ENCODE measurements around the gene TTPAL. TPM values are rescaled to one million over a fixed set of nuclear protein-coding genes. Genes with fewer than 3 reads are reported as not detected.

TTPAL gene
- total RNA-seq, 1 donor from 2014 or later: 20.8 TPM

- Mint-ChIP-seq H3K4me1 (ENCODE audit: unreplicated experiment) (peaks cover 6% of the 10 kb centered on the region), H3K9me3 (ENCODE audit: unreplicated experiment) (no peaks in the 10 kb centered on the region), H3K27ac (ENCODE audit: unreplicated experiment) (no peak overlapping the region), H3K27me3 (ENCODE audit: unreplicated experiment) (no peaks in the 10 kb centered on the region), H3K36me3 (ENCODE audit: unreplicated experiment) (no peaks in the 10 kb centered on the region), H3K4me3 (ENCODE audit: unreplicated experiment) (no peak overlapping the region)
- no peak for DNase-seq (ENCODE audit: extremely low spot score, unreplicated experiment)
- TF ChIP-seq, protein P1, sequence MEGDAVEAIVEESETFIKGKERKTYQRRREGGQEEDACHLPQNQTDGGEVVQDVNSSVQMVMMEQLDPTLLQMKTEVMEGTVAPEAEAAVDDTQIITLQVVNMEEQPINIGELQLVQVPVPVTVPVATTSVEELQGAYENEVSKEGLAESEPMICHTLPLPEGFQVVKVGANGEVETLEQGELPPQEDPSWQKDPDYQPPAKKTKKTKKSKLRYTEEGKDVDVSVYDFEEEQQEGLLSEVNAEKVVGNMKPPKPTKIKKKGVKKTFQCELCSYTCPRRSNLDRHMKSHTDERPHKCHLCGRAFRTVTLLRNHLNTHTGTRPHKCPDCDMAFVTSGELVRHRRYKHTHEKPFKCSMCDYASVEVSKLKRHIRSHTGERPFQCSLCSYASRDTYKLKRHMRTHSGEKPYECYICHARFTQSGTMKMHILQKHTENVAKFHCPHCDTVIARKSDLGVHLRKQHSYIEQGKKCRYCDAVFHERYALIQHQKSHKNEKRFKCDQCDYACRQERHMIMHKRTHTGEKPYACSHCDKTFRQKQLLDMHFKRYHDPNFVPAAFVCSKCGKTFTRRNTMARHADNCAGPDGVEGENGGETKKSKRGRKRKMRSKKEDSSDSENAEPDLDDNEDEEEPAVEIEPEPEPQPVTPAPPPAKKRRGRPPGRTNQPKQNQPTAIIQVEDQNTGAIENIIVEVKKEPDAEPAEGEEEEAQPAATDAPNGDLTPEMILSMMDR (IDR thresholded peaks at IDR 0.05): peak; percentile 38
Measured at GRCh38 chr20:44537993-44538392, 62.3 kb downstream of the TTPAL start.

DNA sequence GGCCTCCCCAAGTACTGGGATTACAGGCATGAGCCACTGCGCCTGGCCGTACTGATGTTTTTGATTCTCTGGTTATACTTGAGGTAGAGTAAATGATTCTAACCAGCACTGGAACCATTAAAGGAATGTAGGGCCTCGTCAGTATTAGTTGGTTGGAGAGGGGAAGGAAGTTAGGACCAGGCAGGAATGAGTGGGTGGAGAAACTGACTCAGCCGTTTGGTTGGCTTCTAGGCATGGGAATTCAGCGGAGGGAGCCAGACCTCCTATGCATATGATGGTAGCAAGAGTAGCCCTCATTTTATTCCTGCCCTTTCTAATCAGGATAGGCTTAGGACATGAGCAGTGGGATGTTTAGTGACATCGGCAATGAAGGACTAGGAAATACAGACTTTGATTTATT, 65.2 kb downstream of the TTPAL start:
- TF ChIP-seq, protein P1 (IDR thresholded peaks at IDR 0.05): no peak
- Mint-ChIP-seq H3K9me3 (ENCODE audit: unreplicated experiment) (no peaks in the 10 kb centered on the region), H3K4me1 (ENCODE audit: unreplicated experiment) (peaks cover 6% of the 10 kb centered on the region), H3K27ac (ENCODE audit: unreplicated experiment) (no peak overlapping the region), H3K36me3 (ENCODE audit: unreplicated experiment) (no peaks in the 10 kb centered on the region), H3K4me3 (ENCODE audit: unreplicated experiment) (no peak overlapping the region), H3K27me3 (ENCODE audit: unreplicated experiment) (no peaks in the 10 kb centered on the region)
- DNase-seq (ENCODE audit: extremely low spot score, unreplicated experiment): no peak

GRCh38 chr20:44541992-44542391, 66.3 kb downstream of the TTPAL start:
- H3K27me3 Mint-ChIP-seq (ENCODE audit: unreplicated experiment): no peaks in the 10 kb centered on the region
- no peak overlapping the region for H3K27ac Mint-ChIP-seq (ENCODE audit: unreplicated experiment)
- TF ChIP-seq, protein P1 (IDR thresholded peaks at IDR 0.05): no peak
- H3K4me3 Mint-ChIP-seq (ENCODE audit: unreplicated experiment): no peak overlapping the region
- no peak for DNase-seq (ENCODE audit: extremely low spot score, unreplicated experiment)
- H3K36me3 Mint-ChIP-seq (ENCODE audit: unreplicated experiment): no peaks in the 10 kb centered on the region
- H3K4me1 Mint-ChIP-seq (ENCODE audit: unreplicated experiment): peaks cover 6% of the 10 kb centered on the region
- no peaks in the 10 kb centered on the region for H3K9me3 Mint-ChIP-seq (ENCODE audit: unreplicated experiment)

- Mint-ChIP-seq H3K4me3 (ENCODE audit: unreplicated experiment) (no peak overlapping the region), H3K27ac (ENCODE audit: unreplicated experiment) (no peak overlapping the region), H3K27me3 (ENCODE audit: unreplicated experiment) (no peaks in the 10 kb centered on the region), H3K4me1 (ENCODE audit: unreplicated experiment) (peaks cover 14% of the 10 kb centered on the region), H3K9me3 (ENCODE audit: unreplicated experiment) (no peaks in the 10 kb centered on the region), H3K36me3 (ENCODE audit: unreplicated experiment) (no peaks in the 10 kb centered on the region)
- TF ChIP-seq, protein P1 (IDR thresholded peaks at IDR 0.05): no peak
- no peak for DNase-seq (ENCODE audit: extremely low spot score, unreplicated experiment)
Measured at GRCh38 chr20:44542890-44543289, 67.2 kb downstream of the TTPAL start.

DNA sequence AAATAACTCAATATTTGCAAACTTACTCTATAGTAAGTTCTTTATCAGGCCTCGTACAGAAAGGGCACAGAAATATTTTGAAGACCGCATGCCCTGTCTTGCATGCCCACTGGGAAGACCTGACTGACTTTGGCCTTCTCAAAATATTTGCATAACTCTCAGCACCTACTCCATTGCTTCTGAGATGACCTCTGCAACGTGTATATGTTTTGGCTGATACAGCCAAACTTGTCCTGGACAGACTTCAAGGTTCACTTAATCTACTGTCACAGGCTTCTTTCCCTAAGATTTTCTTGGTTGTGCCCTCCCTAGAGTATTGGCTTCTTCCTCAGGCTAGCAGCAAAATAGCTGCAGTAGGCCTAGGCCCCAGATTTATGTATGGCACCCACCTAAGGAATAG, 67.7 kb downstream of the TTPAL start:
- Mint-ChIP-seq H3K27me3 (ENCODE audit: unreplicated experiment) (no peaks in the 10 kb centered on the region), H3K4me3 (ENCODE audit: unreplicated experiment) (no peak overlapping the region), H3K27ac (ENCODE audit: unreplicated experiment) (no peak overlapping the region), H3K9me3 (ENCODE audit: unreplicated experiment) (no peaks in the 10 kb centered on the region), H3K4me1 (ENCODE audit: unreplicated experiment) (peaks cover 19% of the 10 kb centered on the region), H3K36me3 (ENCODE audit: unreplicated experiment) (no peaks in the 10 kb centered on the region)
- no peak for DNase-seq (ENCODE audit: extremely low spot score, unreplicated experiment)
- TF ChIP-seq, protein P1 (IDR thresholded peaks at IDR 0.05): no peak

Other genes starting within 250 kb of the TTPAL start
- not detected in 2 replicates for gene GDAP1L1, start 228.6 kb upstream of the TTPAL start, total RNA-seq
- 8.9 and 10.0 TPM in 2 replicates for gene FITM2, start 164.7 kb upstream of the TTPAL start, total RNA-seq
- gene R3HDML, start 138.8 kb upstream of the TTPAL start, total RNA-seq: not detected in 2 replicates
- not detected in 2 replicates for gene HNF4A, start 120.2 kb upstream of the TTPAL start, total RNA-seq
- 121 and 125 TPM in 2 replicates for gene SERINC3, start 46.2 kb downstream of the TTPAL start, total RNA-seq
- 26.0 and 29.5 TPM in 2 replicates for gene PKIG, start 106.7 kb downstream of the TTPAL start, total RNA-seq
- 177 and 185 TPM in 2 replicates for gene ADA, start 175.8 kb downstream of the TTPAL start, total RNA-seq
- 18.2 and 24.0 TPM in 2 replicates for gene CCN5, start 239.5 kb downstream of the TTPAL start, total RNA-seq